ENCODE measurements around the gene KRT40. TPM values are rescaled to one million over a fixed set of nuclear protein-coding genes. Genes with fewer than 3 reads are reported as not detected.

The KRT40 gene
- total RNA-seq, 1 donor from 2014 or later = not detected

- H3K4me3 ChIP-seq (ENCODE audit: low read depth, low read length) = no peak overlapping the region
- TF ChIP-seq, protein P1, sequence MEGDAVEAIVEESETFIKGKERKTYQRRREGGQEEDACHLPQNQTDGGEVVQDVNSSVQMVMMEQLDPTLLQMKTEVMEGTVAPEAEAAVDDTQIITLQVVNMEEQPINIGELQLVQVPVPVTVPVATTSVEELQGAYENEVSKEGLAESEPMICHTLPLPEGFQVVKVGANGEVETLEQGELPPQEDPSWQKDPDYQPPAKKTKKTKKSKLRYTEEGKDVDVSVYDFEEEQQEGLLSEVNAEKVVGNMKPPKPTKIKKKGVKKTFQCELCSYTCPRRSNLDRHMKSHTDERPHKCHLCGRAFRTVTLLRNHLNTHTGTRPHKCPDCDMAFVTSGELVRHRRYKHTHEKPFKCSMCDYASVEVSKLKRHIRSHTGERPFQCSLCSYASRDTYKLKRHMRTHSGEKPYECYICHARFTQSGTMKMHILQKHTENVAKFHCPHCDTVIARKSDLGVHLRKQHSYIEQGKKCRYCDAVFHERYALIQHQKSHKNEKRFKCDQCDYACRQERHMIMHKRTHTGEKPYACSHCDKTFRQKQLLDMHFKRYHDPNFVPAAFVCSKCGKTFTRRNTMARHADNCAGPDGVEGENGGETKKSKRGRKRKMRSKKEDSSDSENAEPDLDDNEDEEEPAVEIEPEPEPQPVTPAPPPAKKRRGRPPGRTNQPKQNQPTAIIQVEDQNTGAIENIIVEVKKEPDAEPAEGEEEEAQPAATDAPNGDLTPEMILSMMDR (conservative IDR thresholded peaks at IDR 0.05; ENCODE audit: low read depth, low read length) = no peak
- DNase-seq (ENCODE audit: low read depth) = no peak
These were observed 8.5 kb upstream of the KRT40 start for GRCh38 chr17:40992666-40993065.

DNA sequence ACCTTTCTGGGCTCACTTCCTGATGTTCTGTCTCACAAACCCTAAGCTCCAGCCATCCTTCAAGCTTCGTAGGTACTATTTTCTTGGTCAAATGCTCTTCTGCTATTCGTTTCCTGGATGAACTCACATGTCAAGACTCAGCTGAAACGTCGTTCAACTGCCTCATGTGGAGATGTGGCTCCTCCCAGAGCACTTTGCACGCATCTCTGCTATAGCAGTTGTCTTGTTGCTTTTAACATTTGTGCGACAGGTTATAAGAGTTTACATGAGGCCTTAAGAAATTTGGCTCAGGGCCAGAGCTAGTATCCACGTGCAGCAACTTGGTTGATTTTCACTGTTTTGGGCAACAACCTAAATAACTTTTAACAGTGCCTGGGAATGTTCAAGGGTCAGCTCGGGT, 2.8 kb upstream of the KRT40 start:
- no peak overlapping the region for H3K4me3 ChIP-seq (ENCODE audit: low read depth, low read length)
- TF ChIP-seq, protein P1 (conservative IDR thresholded peaks at IDR 0.05; ENCODE audit: low read depth, low read length) = no peak
- no peak for DNase-seq (ENCODE audit: low read depth)

GRCh38 chr17:40981115-40981514, 3.0 kb downstream of the KRT40 start:
- H3K4me3 ChIP-seq (ENCODE audit: low read depth, low read length) = no peak overlapping the region
- TF ChIP-seq, protein P1 (conservative IDR thresholded peaks at IDR 0.05; ENCODE audit: low read depth, low read length) = no peak
- no peak for DNase-seq (ENCODE audit: low read depth)

- no peak for DNase-seq (ENCODE audit: low read depth)
- TF ChIP-seq, protein P1 (conservative IDR thresholded peaks at IDR 0.05; ENCODE audit: low read depth, low read length) = no peak
- no peak overlapping the region for H3K4me3 ChIP-seq (ENCODE audit: low read depth, low read length)
These were observed 3.5 kb downstream of the KRT40 start for GRCh38 chr17:40980596-40980995.

DNA sequence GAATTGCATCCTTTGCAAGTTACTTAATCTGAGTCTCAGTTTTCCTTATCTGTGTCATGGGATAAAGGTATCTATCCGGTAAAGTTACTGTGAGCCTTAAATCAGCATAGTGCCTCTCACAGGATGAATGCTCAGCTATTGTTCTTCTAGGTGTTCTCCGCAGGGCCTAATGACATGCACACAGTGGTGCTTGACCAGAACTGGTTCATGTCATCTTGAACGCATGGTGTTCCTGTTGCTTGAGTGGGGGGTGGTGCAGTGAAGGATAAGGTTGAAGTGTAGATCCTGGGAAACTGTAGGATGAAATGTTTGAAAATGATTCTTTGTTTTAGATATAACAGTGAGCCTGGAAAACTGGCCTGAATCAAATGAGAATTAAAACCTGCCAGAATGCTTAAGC, 4.0 kb downstream of the KRT40 start:
- H3K4me3 ChIP-seq (ENCODE audit: low read depth, low read length) = no peak overlapping the region
- TF ChIP-seq, protein P1 (conservative IDR thresholded peaks at IDR 0.05; ENCODE audit: low read depth, low read length) = no peak
- no peak for DNase-seq (ENCODE audit: low read depth)

- no peak for DNase-seq (ENCODE audit: low read depth)
- no peak overlapping the region for H3K4me3 ChIP-seq (ENCODE audit: low read depth, low read length)
- TF ChIP-seq, protein P1 (conservative IDR thresholded peaks at IDR 0.05; ENCODE audit: low read depth, low read length) = no peak
These were observed 5.5 kb downstream of the KRT40 start for GRCh38 chr17:40978575-40979151.

DNA sequence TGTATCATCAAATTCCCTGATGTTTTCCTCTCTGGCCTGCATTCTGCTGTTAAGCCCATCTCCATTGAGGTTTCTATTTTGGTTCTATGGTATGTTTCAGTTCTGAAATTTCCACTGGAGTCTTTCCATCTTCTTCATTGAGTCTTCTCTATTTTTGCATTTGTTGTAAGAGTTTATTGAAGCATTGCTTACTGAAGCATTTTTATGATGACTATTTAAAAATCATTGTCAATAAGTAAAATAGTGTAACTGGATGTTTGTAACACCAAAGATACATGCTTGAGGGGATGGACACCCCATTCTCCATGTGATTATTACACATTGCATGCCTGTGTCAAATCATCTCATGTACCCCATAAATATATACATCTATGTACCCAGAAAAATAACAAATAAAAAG, 8.6 kb downstream of the KRT40 start:
- TF ChIP-seq, protein P1 (conservative IDR thresholded peaks at IDR 0.05; ENCODE audit: low read depth, low read length) = no peak
- no peak for DNase-seq (ENCODE audit: low read depth)
- no peak overlapping the region for H3K4me3 ChIP-seq (ENCODE audit: low read depth, low read length)
